Body of pancreas (tissue), 4 donors: ENCODE measurements around the gene CRK. TPM values are rescaled to one million over a fixed set of nuclear protein-coding genes. Genes with fewer than 3 reads are reported as not detected.

Experiments
- ATAC-seq: fragments of 150-250 bp; one replicate; pipeline ENCODE4 v1.9.1; 2016
- DNase-seq, 4 donors: peaks; one replicate each; pipeline ENCODE4 v3.0.0-alpha.2; 2019
- H3K27ac ChIP-seq, 4 donors: fragments of 200-600 bp; sonication (generic); 1 replicate in 3 of 4; 2 replicates in 1 of 4; pipeline versions ENCODE4 v1.5.1 to v1.6.1; 2016 to 2019; ENCODE audit warnings: mild to moderate bottlenecking in 1 of 4, mixed read lengths in 1 of 4, moderate library complexity in 1 of 4
- H3K27me3 ChIP-seq, 2 donors: fragments of 200-600 bp; sonication (generic); one replicate each; pipeline ENCODE4 v1.6.0; 2016; ENCODE audit warnings: mild to moderate bottlenecking in 1 of 2
- H3K36me3 ChIP-seq, 2 donors: fragments of 200-600 bp; sonication (generic); replicated peaks in 1 of 2; 2 replicates each; pipeline ENCODE4 v1.5.1; 2016; ENCODE audit warnings: low read depth in 2 of 2; ENCODE audit not compliant: insufficient read depth in 1 of 2
- H3K4me1 ChIP-seq: fragments of 200-600 bp; sonication (generic); one replicate; pipeline ENCODE4 v1.6.0; 2016
- H3K4me3 ChIP-seq, 2 donors: fragments of 200-600 bp; sonication (generic); 1 replicate in 1 of 2; 2 replicates in 1 of 2; pipeline ENCODE4 v1.5.1; 2016 to 2019
- H3K9me3 ChIP-seq, 3 donors: fragments of 200-600 bp; sonication (generic); 1 replicate in 2 of 3; 2 replicates in 1 of 3; pipeline ENCODE4 v1.5.1; 2016
- CTCF ChIP-seq, 7 experiments: fragments of 450-650 bp in 4 of 7; fragments of 200-600 bp in 3 of 7; sonication (generic) in 3 of 7; IDR thresholded peaks; one replicate each; pipeline ENCODE4 v1.5.1; 2016 to 2019; ENCODE audit warnings: antibody characterized with exemption in 7 of 7
- POLR2A ChIP-seq, 3 donors: fragments of 450-650 bp; IDR thresholded peaks; one replicate each; pipeline ENCODE4 v1.6.1; 2016; ENCODE audit warnings: antibody characterized with exemption in 3 of 3, mild to moderate bottlenecking in 2 of 3
- WGBS, 2 donors: methylation state at CpG; one replicate each; pipeline ENCODE4 v1.1.5; 2017; 5-methylcytosine and 5-hydroxymethylcytosine counted together
- intact Hi-C: fragments of 100-400 bp; cut with DNase I; formaldehyde crosslinking; loops from one replicate; pipeline ENCODE4 v1.15.1; 2023
- total RNA-seq, 2 donors: library from RNA; depleted of rRNA; stranded (reverse); fragments of >200 nt; gene quantifications; one replicate each; pipeline ENCODE4 v1.1.0, GENCODE V29; 2016

CRK gene
- total RNA-seq, 2 donors from 2014 or later, result 27.7 to 35.5 TPM

- Histone ChIP-seq H3K4me1 (no peaks in the 10 kb centered on the region), H3K27ac (no peak overlapping the region), H3K36me3 (peaks cover 0 to 5% of the 10 kb centered on the region in 2 donors), H3K4me3 (no peak overlapping the region), H3K27me3 (no peaks in the 10 kb centered on the region), H3K9me3 (no peaks in the 10 kb centered on the region)
- no peak for DNase-seq
- TF ChIP-seq CTCF (IDR thresholded peaks at IDR 0.05) (no peak), POLR2A (IDR thresholded peaks at IDR 0.05) (no peak)
- intact Hi-C loops, result no loop called here
- WGBS, 2 donors, result 96 to 100% methylated on average over 8 of the region's 8 CpGs
- ATAC-seq, result no peak
Observed at GRCh38 chr17:1440921-1441320, 15.1 kb downstream of the CRK start.

DNA sequence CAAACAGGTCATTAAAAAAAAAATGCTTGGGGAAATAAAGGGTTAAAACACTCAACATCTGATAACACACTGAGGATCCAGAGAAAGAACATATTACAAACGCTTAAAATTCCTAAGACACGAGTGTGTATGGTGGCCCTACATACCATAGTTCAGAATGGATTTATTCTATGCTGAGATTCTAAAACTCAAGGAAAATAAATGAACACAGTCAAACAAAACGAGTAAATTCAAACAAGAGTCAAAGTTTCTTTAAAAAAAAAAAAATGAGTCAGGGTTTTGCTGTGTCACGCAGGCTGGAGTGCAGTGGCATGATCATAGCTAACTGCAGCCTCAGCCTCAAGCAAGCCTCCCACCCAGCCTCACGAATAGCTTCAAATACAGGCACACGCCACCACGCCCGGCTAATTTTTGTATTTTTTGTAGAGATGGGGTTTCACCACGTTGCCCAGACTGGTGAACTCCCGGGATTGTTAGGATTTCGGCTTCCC, 17.4 kb downstream of the CRK start:
- H3K27ac ChIP-seq, result no peak overlapping the region
- ATAC-seq (no peak), DNase-seq (no peak)
- no peaks in the 10 kb centered on the region for H3K27me3 ChIP-seq
- H3K4me1 ChIP-seq, result no peaks in the 10 kb centered on the region
- 56 to 65% methylated on average over 10 to 11 of the region's 11 CpGs for WGBS, 2 donors
- no peaks in the 10 kb centered on the region for H3K9me3 ChIP-seq
- TF ChIP-seq CTCF (IDR thresholded peaks at IDR 0.05), result no peak
- TF ChIP-seq POLR2A (IDR thresholded peaks at IDR 0.05), result no peak
- no peak overlapping the region for H3K4me3 ChIP-seq
- intact Hi-C loops, result no loop called here
- peaks cover 0 to 8% of the 10 kb centered on the region in 2 donors for H3K36me3 ChIP-seq

GRCh38 chr17:1435326-1435725, 20.7 kb downstream of the CRK start:
- H3K27me3 ChIP-seq, result no peaks in the 10 kb centered on the region
- H3K9me3 ChIP-seq, result no peaks in the 10 kb centered on the region
- no peak overlapping the region for H3K27ac ChIP-seq
- TF ChIP-seq CTCF (IDR thresholded peaks at IDR 0.05) (no peak), POLR2A (IDR thresholded peaks at IDR 0.05) (no peak)
- no peak overlapping the region for H3K4me3 ChIP-seq
- peaks cover 0 to 8% of the 10 kb centered on the region in 2 donors for H3K36me3 ChIP-seq
- H3K4me1 ChIP-seq, result peaks cover 7% of the 10 kb centered on the region
- ATAC-seq (no peak), DNase-seq (no peak)
- 69 to 88% methylated on average over 3 of the region's 3 CpGs for WGBS, 2 donors
- intact Hi-C loops, result no loop called here

- intact Hi-C loops, result no loop called here
- ATAC-seq (no peak), DNase-seq (no peak)
- TF ChIP-seq CTCF (IDR thresholded peaks at IDR 0.05), result no peak
- no peak for TF ChIP-seq POLR2A (IDR thresholded peaks at IDR 0.05)
- Histone ChIP-seq H3K36me3 (peaks cover 0 to 8% of the 10 kb centered on the region in 2 donors), H3K4me1 (peaks cover 7% of the 10 kb centered on the region), H3K27ac (no peak overlapping the region), H3K4me3 (no peak overlapping the region), H3K27me3 (no peaks in the 10 kb centered on the region), H3K9me3 (no peaks in the 10 kb centered on the region)
- WGBS, 2 donors, result 96 to 97% methylated on average over 3 of the region's 3 CpGs
Observed at GRCh38 chr17:1434150-1434549, 21.9 kb downstream of the CRK start.

DNA sequence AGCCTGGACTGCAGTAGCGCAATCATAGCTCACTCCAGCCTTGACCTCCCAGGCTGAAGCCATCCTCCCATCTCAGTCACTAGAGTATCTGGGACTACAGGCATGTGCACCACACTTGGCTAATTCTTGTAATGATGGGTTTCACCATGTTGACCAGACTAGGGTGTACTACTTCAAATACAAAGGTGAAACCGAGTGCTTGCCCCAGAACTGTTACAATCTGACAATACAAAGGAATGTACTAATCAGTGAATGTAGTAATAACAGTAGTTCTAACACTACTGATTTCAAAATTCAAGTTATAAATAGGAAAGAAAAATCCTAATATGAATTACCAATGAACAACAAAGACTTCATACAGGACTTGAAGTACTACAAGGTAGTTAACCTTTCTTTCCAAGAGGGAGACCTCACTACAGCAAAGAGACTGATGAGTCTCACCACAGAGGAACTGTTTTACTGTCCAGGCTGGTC, 24.4 kb downstream of the CRK start:
- peaks cover 0 to 8% of the 10 kb centered on the region in 2 donors for H3K36me3 ChIP-seq
- no peak overlapping the region for H3K4me3 ChIP-seq
- no peaks in the 10 kb centered on the region for H3K9me3 ChIP-seq
- no peak for DNase-seq
- ATAC-seq, result no peak
- H3K27me3 ChIP-seq, result no peaks in the 10 kb centered on the region
- no peak overlapping the region for H3K27ac ChIP-seq
- peaks cover 7% of the 10 kb centered on the region for H3K4me1 ChIP-seq
- TF ChIP-seq CTCF (IDR thresholded peaks at IDR 0.05), result no peak
- TF ChIP-seq POLR2A (IDR thresholded peaks at IDR 0.05), result no peak
- intact Hi-C loops, result no loop called here
- 83 to 92% methylated on average over 2 of the region's 2 CpGs for WGBS, 2 donors
